ENCODE data around the gene VWA1.
"Not testable (repeated sequence)": the region's sequence is repeated elsewhere in the genome, so short reads cannot be mapped to it uniquely, and the experiment has no call there.

The VWA1 gene

DNA sequence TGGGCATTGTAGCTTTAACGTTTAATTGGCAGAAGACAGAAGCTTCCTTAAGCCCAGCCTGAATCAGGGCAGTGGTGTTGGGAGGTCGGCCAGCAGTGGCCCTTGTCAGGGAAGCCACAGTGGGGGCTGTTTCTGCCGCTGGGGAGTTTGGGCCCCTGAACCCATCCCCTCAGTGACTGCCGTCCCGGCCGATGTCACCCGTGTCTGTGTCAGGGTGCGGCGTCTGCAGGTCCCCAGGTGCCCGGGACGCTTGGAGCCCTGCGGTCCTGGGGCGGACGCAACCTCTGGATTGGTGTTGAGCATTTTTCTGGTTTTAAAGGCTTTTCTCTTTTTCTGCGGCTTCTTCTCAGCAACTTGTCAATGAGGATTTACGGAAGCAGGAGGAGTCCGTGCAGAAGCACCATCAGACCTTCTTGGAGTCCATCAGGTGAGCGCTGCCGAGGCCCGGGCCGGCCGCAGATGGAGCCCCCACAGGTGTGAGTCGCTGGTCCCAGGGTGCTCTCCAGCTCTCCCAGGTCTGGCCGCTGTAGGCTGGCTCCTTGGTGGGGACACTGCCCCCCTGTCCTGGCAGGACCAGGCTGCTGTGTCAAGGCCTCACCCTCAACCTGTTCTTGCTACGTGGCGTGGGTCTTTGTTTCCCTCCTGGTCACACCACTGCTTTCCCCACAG lies 16.3 kb downstream of the VWA1 start:
- H3K36me3 ChIP-seq (ENCODE audit: insufficient read depth, insufficient read length, low read length), result no peaks in the 10 kb centered on the region

DNA sequence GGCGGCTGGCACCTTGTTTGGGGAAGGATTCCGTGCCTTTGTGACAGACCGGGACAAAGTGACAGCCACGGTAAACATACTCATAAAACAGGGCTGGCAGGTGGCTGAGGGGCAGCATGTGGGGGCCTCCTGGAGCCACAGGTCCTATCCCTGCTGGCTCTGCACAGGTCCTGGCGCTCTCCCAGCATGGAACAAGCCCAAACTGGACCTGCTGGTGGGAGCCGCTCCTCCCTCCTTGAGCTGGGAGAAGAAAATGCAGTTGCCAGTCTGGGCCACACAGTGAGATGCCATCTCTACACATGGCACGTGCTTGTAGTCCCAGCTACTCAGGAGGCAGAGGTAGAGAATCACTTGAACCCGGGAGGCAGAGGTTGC lies 16.9 kb downstream of the VWA1 start:
- H3K4me1 ChIP-seq (ENCODE audit: insufficient read depth, insufficient read length); H3K4me3 ChIP-seq (ENCODE audit: insufficient read length, low read depth); H3K9ac ChIP-seq (ENCODE audit: insufficient read length, low read depth); H3K27me3 ChIP-seq (ENCODE audit: insufficient read depth, insufficient read length); H3K36me3 ChIP-seq (ENCODE audit: insufficient read depth, insufficient read length, low read length); H3K9me3 ChIP-seq (ENCODE audit: insufficient read depth, low read length); DNase-seq (ENCODE audit: low read depth, low spot score): not testable (repeated sequence)

More for the DNA sequence above, 16.3 kb downstream of the VWA1 start:
- Histone ChIP-seq H3K4me3 (ENCODE audit: insufficient read length, low read depth) (no peak overlapping the region), H3K27me3 (ENCODE audit: insufficient read depth, insufficient read length) (no peaks in the 10 kb centered on the region), H3K9ac (ENCODE audit: insufficient read length, low read depth) (no peak overlapping the region), H3K9me3 (ENCODE audit: insufficient read depth, low read length) (no peaks in the 10 kb centered on the region), H3K4me1 (ENCODE audit: insufficient read depth, insufficient read length) (no peaks in the 10 kb centered on the region)
- TF ChIP-seq ZNF274 (IDR thresholded peaks at IDR 0.05; ENCODE audit: low read depth, low read length) (no peak), YY1 (IDR thresholded peaks at IDR 0.05; ENCODE audit: insufficient read depth, insufficient read length) (no peak), SUZ12 (IDR thresholded peaks at IDR 0.05; ENCODE audit: extremely low read depth, insufficient read depth, insufficient read length) (no peak)
- DNase-seq (ENCODE audit: low read depth, low spot score), result no peak

DNA sequence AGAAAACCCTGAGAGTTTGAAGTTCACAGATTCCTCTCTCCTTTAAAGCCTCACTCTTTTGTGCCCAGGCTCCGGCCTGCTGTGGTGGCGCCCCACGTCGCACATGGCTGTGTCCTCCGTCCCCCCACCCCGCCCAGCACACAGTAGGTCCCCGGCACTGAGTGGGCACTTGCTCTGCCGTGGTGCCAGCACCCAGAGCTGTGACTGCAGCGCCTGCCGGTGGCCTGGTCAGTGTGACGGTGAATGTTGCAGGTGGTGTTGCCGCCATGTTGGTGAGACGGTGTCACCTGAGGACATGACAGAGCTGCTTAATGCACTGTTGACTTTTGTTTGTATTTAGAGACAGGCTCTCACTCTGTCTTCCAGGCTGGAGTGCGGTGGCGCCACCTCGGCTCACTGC lies 17.4 kb downstream of the VWA1 start:
- no peak overlapping the region for H3K9ac ChIP-seq (ENCODE audit: insufficient read length, low read depth)
- TF ChIP-seq YY1 (IDR thresholded peaks at IDR 0.05; ENCODE audit: insufficient read depth, insufficient read length) (no peak), ZNF274 (IDR thresholded peaks at IDR 0.05; ENCODE audit: low read depth, low read length) (no peak), SUZ12 (IDR thresholded peaks at IDR 0.05; ENCODE audit: extremely low read depth, insufficient read depth, insufficient read length) (no peak)
- H3K4me1 ChIP-seq (ENCODE audit: insufficient read depth, insufficient read length), result no peaks in the 10 kb centered on the region
- no peaks in the 10 kb centered on the region for H3K9me3 ChIP-seq (ENCODE audit: insufficient read depth, low read length)
- H3K36me3 ChIP-seq (ENCODE audit: insufficient read depth, insufficient read length, low read length), result no peaks in the 10 kb centered on the region
- H3K27me3 ChIP-seq (ENCODE audit: insufficient read depth, insufficient read length), result no peaks in the 10 kb centered on the region
- no peak for DNase-seq (ENCODE audit: low read depth, low spot score)
- no peak overlapping the region for H3K4me3 ChIP-seq (ENCODE audit: insufficient read length, low read depth)

DNA sequence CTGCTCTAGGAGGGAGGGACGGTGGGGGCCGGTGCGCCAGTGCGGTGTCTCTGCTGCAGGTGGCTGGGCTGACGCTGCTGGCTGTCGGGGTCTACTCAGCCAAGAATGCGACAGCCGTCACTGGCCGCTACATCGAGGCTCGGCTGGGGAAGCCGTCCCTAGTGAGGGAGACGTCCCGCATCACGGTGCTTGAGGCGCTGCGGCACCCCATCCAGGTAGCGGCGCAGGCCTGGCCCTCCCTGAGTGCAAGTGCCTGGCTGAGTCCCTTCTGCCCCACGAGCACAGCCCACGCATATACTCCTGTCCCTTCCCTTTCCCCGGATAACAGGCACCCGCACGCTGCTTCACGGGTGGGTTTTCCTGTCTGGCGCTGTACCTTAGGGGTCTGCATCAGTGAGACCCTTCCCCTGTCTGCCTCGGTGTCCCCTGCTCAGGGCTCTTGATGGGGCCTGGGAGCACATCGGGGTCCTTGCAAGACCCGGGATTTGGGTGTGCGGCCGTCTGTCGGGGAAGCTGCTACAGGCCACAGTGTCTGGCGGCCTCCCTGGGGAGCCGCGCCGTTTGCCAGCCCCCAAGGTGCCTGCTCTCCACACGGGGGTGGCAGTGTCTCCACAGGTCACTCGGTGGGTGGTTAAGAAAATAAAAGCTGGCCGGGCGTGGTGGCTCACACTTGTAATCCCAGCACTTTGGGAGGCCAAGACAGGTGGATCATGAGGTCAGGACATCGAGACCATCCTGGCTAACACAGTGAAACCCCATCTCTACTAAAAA lies 19.0 kb downstream of the VWA1 start:
- not testable (repeated sequence) for H3K4me1 ChIP-seq (ENCODE audit: insufficient read depth, insufficient read length); H3K4me3 ChIP-seq (ENCODE audit: insufficient read length, low read depth); H3K27me3 ChIP-seq (ENCODE audit: insufficient read depth, insufficient read length); H3K9ac ChIP-seq (ENCODE audit: insufficient read length, low read depth); DNase-seq (ENCODE audit: low read depth, low spot score); H3K36me3 ChIP-seq (ENCODE audit: insufficient read depth, insufficient read length, low read length); H3K9me3 ChIP-seq (ENCODE audit: insufficient read depth, low read length)

DNA sequence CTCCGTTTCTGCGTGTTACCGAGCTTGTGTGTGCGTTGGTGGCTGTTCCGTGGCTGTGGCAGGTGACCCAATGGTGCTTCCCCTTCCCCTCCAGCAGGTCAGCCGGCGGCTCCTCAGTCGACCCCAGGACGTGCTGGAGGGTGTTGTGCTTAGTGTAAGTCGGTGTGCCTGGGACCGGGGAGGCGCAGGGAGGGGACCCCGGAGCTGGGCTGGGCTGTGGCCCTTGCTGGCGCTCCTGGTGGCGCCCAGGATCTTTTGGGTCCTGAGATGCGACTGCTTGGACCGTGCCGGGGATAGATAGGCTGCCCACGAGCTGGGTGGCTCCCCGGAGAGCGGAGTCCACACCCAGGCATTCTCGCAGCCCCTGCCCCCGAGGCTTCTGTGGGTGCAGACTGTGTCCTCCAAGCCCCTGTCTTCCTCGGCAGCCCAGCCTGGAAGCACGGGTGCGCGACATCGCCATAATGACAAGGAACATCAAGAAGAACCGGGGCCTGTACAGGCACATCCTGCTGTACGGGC lies 19.9 kb downstream of the VWA1 start:
- no peaks in the 10 kb centered on the region for H3K27me3 ChIP-seq (ENCODE audit: insufficient read depth, insufficient read length)
- no peak overlapping the region for H3K9ac ChIP-seq (ENCODE audit: insufficient read length, low read depth)
- no peak for DNase-seq (ENCODE audit: low read depth, low spot score)
- no peak overlapping the region for H3K4me3 ChIP-seq (ENCODE audit: insufficient read length, low read depth)
- H3K36me3 ChIP-seq (ENCODE audit: insufficient read depth, insufficient read length, low read length), result no peaks in the 10 kb centered on the region
- no peaks in the 10 kb centered on the region for H3K9me3 ChIP-seq (ENCODE audit: insufficient read depth, low read length)
- TF ChIP-seq YY1 (IDR thresholded peaks at IDR 0.05; ENCODE audit: insufficient read depth, insufficient read length) (no peak), ZNF274 (IDR thresholded peaks at IDR 0.05; ENCODE audit: low read depth, low read length) (no peak), SUZ12 (IDR thresholded peaks at IDR 0.05; ENCODE audit: extremely low read depth, insufficient read depth, insufficient read length) (no peak)
- H3K4me1 ChIP-seq (ENCODE audit: insufficient read depth, insufficient read length), result no peaks in the 10 kb centered on the region

DNA sequence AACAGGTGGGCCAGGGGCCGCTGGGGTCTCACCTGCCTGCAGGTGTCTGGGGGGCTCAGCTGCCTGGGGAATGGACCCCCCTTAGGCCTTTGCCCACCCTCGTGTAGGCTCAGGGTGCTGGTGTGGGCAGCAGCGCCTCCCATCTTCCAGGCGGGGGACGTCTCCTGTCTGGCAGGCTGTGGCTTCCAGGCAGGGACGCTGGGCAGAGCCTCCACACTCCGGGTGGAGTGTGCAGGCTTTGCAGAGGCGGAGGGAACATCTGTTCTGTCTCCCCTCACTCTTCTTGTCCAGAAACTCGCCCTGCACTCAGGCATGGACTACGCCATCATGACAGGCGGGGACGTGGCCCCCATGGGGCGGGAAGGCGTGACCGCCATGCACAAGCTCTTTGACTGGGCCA lies 20.4 kb downstream of the VWA1 start:
- not testable (repeated sequence) for H3K27me3 ChIP-seq (ENCODE audit: insufficient read depth, insufficient read length); H3K4me1 ChIP-seq (ENCODE audit: insufficient read depth, insufficient read length); H3K36me3 ChIP-seq (ENCODE audit: insufficient read depth, insufficient read length, low read length); DNase-seq (ENCODE audit: low read depth, low spot score); H3K9ac ChIP-seq (ENCODE audit: insufficient read length, low read depth); H3K4me3 ChIP-seq (ENCODE audit: insufficient read length, low read depth); H3K9me3 ChIP-seq (ENCODE audit: insufficient read depth, low read length)

DNA sequence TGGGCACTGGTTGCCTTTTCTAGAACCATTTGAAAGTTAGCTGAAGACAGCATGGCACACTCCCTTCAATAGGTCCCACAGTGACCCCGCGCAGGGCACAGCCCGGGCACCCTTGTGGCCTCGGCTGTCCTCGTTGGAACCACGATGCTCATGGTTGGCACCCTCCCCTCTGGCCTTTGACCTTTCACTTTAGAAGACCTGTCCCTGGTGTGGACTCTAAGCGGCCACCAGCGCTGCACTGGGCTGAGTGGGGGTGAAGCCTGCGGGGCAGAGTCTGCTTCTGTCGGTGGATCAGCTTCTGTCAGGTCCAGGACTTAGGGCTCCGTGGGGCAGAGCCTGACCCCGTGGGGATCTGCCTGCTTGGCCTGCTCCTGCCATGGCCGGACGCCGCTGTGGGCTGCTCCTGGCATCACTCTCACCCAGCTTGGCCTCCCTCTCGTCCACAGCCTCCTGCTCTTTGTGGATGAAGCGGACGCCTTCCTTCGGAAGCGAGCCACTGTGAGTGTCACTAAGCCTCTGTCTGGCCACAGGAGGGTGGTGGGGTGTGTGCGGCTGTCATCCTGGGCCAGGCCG lies 21.3 kb downstream of the VWA1 start:
- H3K4me1 ChIP-seq (ENCODE audit: insufficient read depth, insufficient read length), result not testable (repeated sequence)

DNA sequence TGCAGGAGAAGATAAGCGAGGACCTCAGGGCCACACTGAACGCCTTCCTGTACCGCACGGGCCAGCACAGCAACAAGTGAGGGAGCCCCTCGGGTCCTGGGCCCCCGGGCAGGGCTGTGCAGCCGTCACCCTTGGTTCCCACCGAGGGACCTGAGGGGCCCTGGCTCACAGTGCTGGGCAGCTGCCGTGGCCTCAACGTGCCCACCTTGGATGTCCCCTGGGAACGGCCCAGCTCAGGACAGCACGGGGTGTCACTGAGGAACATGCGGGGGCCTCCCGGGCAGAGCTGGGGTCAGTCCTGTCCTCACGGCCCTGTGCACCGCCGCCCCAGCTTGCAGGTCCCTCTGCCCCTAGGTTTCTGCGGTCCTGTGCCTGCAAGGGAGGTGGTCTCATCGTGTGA lies 23.7 kb downstream of the VWA1 start:
- not testable (repeated sequence) for H3K36me3 ChIP-seq (ENCODE audit: insufficient read depth, insufficient read length, low read length); H3K9me3 ChIP-seq (ENCODE audit: insufficient read depth, low read length); H3K4me1 ChIP-seq (ENCODE audit: insufficient read depth, insufficient read length); H3K4me3 ChIP-seq (ENCODE audit: insufficient read length, low read depth); H3K9ac ChIP-seq (ENCODE audit: insufficient read length, low read depth); H3K27me3 ChIP-seq (ENCODE audit: insufficient read depth, insufficient read length); DNase-seq (ENCODE audit: low read depth, low spot score)

More for the DNA sequence above, 21.3 kb downstream of the VWA1 start:
- H3K4me3 ChIP-seq (ENCODE audit: insufficient read length, low read depth); H3K9ac ChIP-seq (ENCODE audit: insufficient read length, low read depth); H3K36me3 ChIP-seq (ENCODE audit: insufficient read depth, insufficient read length, low read length); DNase-seq (ENCODE audit: low read depth, low spot score); H3K27me3 ChIP-seq (ENCODE audit: insufficient read depth, insufficient read length); H3K9me3 ChIP-seq (ENCODE audit: insufficient read depth, low read length): not testable (repeated sequence)

DNA sequence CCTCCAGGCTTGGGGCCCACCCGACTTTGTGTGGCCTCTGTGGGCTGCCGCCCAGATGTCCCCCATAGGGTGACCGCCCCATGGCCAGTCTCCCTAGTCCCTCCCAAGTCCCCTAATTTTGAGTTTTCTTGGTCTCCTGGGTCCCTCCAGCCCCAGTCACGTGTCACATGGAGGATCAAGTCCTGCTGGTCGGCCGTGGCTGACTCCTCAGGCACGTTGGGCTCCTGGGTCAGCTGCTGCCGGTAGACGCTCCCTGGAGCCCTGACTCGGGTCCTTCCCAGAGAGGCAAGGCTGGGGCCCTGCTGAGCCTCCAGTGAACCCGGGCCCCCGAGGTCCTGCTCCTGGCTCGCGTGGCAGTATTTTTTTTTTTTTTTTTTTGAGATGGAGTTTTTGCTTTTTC lies 24.2 kb downstream of the VWA1 start:
- not testable (repeated sequence) for H3K9me3 ChIP-seq (ENCODE audit: insufficient read depth, low read length); H3K36me3 ChIP-seq (ENCODE audit: insufficient read depth, insufficient read length, low read length); H3K4me1 ChIP-seq (ENCODE audit: insufficient read depth, insufficient read length); H3K27me3 ChIP-seq (ENCODE audit: insufficient read depth, insufficient read length); H3K4me3 ChIP-seq (ENCODE audit: insufficient read length, low read depth); DNase-seq (ENCODE audit: low read depth, low spot score); H3K9ac ChIP-seq (ENCODE audit: insufficient read length, low read depth)

All from NT2/D1 (cell line).